ENCODE measurements around the gene LDLRAD3. TPM values are rescaled to one million over a fixed set of nuclear protein-coding genes. Genes with fewer than 3 reads are reported as not detected.

LDLRAD3 gene
- total RNA-seq, 4 donors from 2014 or later = 0.37 to 43.2 (median 3.7) TPM

- DNase-seq = no peak
- H3K9me3 ChIP-seq = no peaks in the 10 kb centered on the region
- no peaks in the 10 kb centered on the region for H3K4me1 ChIP-seq
- intact Hi-C loops (cut with DNase I; ENCODE audit: low total_unique reads) (no loop called here), in situ Hi-C loops (cut with MboI; ENCODE audit: low pct_ligation_motif_present in 1 of 4, low pct_unique_long_range_greater_than_20kb in 1 of 4, low sequenced_read_pairs in 3 of 4) (no loop called here)
- WGBS, 2 donors (ENCODE audit: low coverage in 1 of 2) = 83 to 88% methylated on average over 5 to 13 of the region's 13 CpGs
- TF ChIP-seq POLR2A (IDR thresholded peaks at IDR 0.05) (no peak), EP300 (IDR thresholded peaks at IDR 0.05; ENCODE audit: low read depth) (no peak)
- no peaks in the 10 kb centered on the region for H3K36me3 ChIP-seq
- H3K27me3 ChIP-seq = no peaks in the 10 kb centered on the region
- no peak overlapping the region for H3K27ac ChIP-seq
- no peak overlapping the region for H3K4me3 ChIP-seq
Measured at GRCh38 chr11:35953081-35953760, 9.4 kb downstream of the LDLRAD3 start.

GRCh38 chr11:35954205-35954604 is 10.3 kb downstream of the LDLRAD3 start:
- TF ChIP-seq CTCF (IDR thresholded peaks at IDR 0.05) (no peak), POLR2AphosphoS5 (IDR thresholded peaks at IDR 0.05) (no peak), POLR2A (IDR thresholded peaks at IDR 0.05) (no peak)
- Histone ChIP-seq H3K4me3 (no peak overlapping the region), H3K9me3 (no peaks in the 10 kb centered on the region), H3K27ac (no peak overlapping the region), H3K27me3 (no peaks in the 10 kb centered on the region), H3K36me3 (no peaks in the 10 kb centered on the region), H3K4me1 (no peaks in the 10 kb centered on the region)
- WGBS, 2 donors (ENCODE audit: low coverage in 1 of 2) = 77 to 86% methylated on average over 3 of the region's 3 CpGs
- no peak for DNase-seq
- intact Hi-C loops (cut with DNase I; ENCODE audit: low total_unique reads) (no loop called here), in situ Hi-C loops (cut with MboI; ENCODE audit: low pct_ligation_motif_present in 1 of 4, low pct_unique_long_range_greater_than_20kb in 1 of 4, low sequenced_read_pairs in 3 of 4) (no loop called here)

DNA sequence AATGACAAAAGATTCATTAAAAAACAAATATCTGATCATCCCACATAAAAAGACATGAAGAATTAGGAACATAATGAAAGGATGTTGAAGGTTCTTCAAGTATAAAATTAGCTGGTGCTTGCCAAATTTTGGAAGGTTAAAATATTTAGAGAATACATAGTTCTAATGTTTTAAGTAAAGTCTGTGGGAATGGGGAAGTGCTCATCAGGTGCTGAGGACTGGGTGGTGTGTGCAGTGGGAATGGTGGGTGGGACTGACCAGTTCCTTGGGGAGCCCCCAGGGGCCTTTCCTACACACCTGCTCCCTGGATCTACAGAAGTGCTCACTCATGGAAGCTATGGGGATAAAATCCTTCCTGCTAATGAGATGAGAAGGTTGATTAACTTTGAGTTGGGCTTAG is 11.8 kb downstream of the LDLRAD3 start:
- H3K4me1 ChIP-seq = no peaks in the 10 kb centered on the region
- no peaks in the 10 kb centered on the region for H3K9me3 ChIP-seq
- no peak overlapping the region for H3K27ac ChIP-seq
- TF ChIP-seq POLR2AphosphoS5 (IDR thresholded peaks at IDR 0.05) (no peak), EP300 (IDR thresholded peaks at IDR 0.05; ENCODE audit: low read depth) (no peak), CTCF (IDR thresholded peaks at IDR 0.05) (no peak), POLR2A (IDR thresholded peaks at IDR 0.05) (no peak)
- in situ Hi-C loops (cut with MboI; ENCODE audit: low pct_ligation_motif_present in 1 of 4, low pct_unique_long_range_greater_than_20kb in 1 of 4, low sequenced_read_pairs in 3 of 4) (no loop called here), intact Hi-C loops (cut with DNase I; ENCODE audit: low total_unique reads) (no loop called here)
- no peak for DNase-seq
- no peaks in the 10 kb centered on the region for H3K36me3 ChIP-seq
- H3K4me3 ChIP-seq = no peak overlapping the region
- no peaks in the 10 kb centered on the region for H3K27me3 ChIP-seq

DNA sequence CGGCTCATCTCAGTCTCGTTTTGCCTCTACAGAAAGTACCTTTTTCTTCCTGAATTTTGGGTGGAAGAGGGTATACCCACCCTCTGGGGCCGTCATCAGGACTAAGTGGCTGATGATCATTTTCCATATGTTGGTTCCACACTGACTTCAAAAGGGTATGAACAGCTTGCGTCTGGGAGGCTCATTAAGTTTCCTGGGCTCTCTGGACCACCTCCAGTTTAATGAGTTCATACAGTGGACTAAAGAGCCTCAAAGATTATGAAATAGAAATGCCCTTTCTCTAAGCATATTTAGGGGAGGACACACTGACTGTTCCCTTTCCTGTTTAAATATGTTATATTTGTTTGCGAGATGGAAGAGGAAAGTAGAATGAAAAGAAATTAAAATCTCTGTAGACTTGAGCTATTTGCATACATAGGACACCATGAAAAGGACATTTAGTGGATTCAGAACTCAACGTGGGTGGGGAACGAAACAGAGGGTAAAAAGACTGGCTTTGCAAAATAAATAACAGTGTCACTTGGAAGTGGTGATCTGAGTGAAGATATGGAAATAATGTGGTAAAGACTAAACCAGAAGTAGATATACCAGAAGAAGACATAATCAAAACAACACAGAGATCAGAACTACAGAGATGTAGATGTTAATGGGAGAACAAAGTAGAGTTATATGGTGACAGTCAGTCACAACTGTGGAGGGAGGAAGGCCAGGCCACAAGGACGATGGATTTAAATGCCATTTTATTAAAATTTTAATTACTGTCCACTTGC is 18.7 kb downstream of the LDLRAD3 start:
- H3K4me1 ChIP-seq = no peaks in the 10 kb centered on the region
- no peaks in the 10 kb centered on the region for H3K36me3 ChIP-seq
- no peak for TF ChIP-seq POLR2A (IDR thresholded peaks at IDR 0.05)
- TF ChIP-seq POLR2AphosphoS5 (IDR thresholded peaks at IDR 0.05) = no peak
- TF ChIP-seq CTCF (IDR thresholded peaks at IDR 0.05) = no peak
- no peak for TF ChIP-seq EP300 (IDR thresholded peaks at IDR 0.05; ENCODE audit: low read depth)
- no peak overlapping the region for H3K27ac ChIP-seq
- H3K4me3 ChIP-seq = no peak overlapping the region
- WGBS, 2 donors (ENCODE audit: low coverage in 1 of 2) = 60 to 78% methylated on average over 6 to 8 of the region's 8 CpGs
- no peak for DNase-seq
- H3K27me3 ChIP-seq = no peaks in the 10 kb centered on the region
- in situ Hi-C loops (cut with MboI; ENCODE audit: low pct_ligation_motif_present in 1 of 4, low pct_unique_long_range_greater_than_20kb in 1 of 4, low sequenced_read_pairs in 3 of 4) (no loop called here), intact Hi-C loops (cut with DNase I; ENCODE audit: low total_unique reads) (no loop called here)
- H3K9me3 ChIP-seq = no peaks in the 10 kb centered on the region
